A549 (cell line): ENCODE results near the gene PLXND1.

Experiments
- CBX2 ChIP-seq: fragments of 200-600 bp; sonication (generic); IDR thresholded peaks from 2 replicates; pipeline ENCODE4 v1.6.1; 2016; ENCODE audit warnings: low read depth, mild to moderate bottlenecking, borderline replicate concordance
- CEBPB ChIP-seq, 2 experiments: fragments of >200 bp in 1 of 2; sonication (Bioruptor Twin) in 1 of 2; formaldehyde crosslinking in 1 of 2; IDR thresholded peaks; 2 replicates each; pipeline ENCODE4 v1.6.1; 2012 to 2016
- CTCF ChIP-seq: fragments of >200 bp; sonication (Bioruptor Twin); formaldehyde crosslinking; IDR thresholded peaks from 3 replicates; pipeline ENCODE4 v1.5.1; 2016
- E2F6 ChIP-seq: IDR thresholded peaks from 2 replicates; pipeline ENCODE4 v1.6.1; 2012; ENCODE audit warnings: low read depth, borderline replicate concordance
- HDAC2 ChIP-seq: fragments of 200-600 bp; sonication (generic); IDR thresholded peaks from 2 replicates; pipeline ENCODE4 v1.6.1; 2016
- JUN ChIP-seq, 2 experiments: fragments of >200 bp; sonication (Bioruptor Twin); formaldehyde crosslinking; IDR thresholded peaks; 2 replicates in 1 of 2; 3 replicates in 1 of 2; pipeline ENCODE4 v1.6.1; 2016 to 2017
- JUNB ChIP-seq: fragments of >200 bp; sonication (Bioruptor Twin); formaldehyde crosslinking; IDR thresholded peaks from 2 replicates; pipeline ENCODE4 v1.6.1; 2016
- MAZ ChIP-seq: fragments of 150-350 bp; IDR thresholded peaks from 2 replicates; pipeline ENCODE4 v1.6.1; 2014; ENCODE audit warnings: antibody characterized with exemption, low read depth, low read length, borderline replicate concordance
- NFE2L2 ChIP-seq: fragments of 150-350 bp; conservative IDR thresholded peaks from 2 replicates; pipeline ENCODE4 v1.6.1; 2014; ENCODE audit warnings: low read length
- PBX3 ChIP-seq: IDR thresholded peaks from 2 replicates; pipeline ENCODE4 v1.6.1; 2012
- RARB ChIP-seq: fragments of 250-450 bp; sonication (Bioruptor Pico); IDR thresholded peaks from 2 replicates; pipeline ENCODE4 v1.8.0; 2021; ENCODE audit warnings: mild to moderate bottlenecking, moderate library complexity
- RCOR1 ChIP-seq: fragments of 150-350 bp; IDR thresholded peaks from 2 replicates; pipeline ENCODE4 v1.6.1; 2014; ENCODE audit warnings: antibody characterized with exemption, low read length, low read depth

- TF ChIP-seq JUNB (no peak), RARB (no peak), CTCF (no peak), HDAC2 (no peak), CEBPB (IDR thresholded peaks at IDR 0.05) (no peak), NFE2L2 (no peak), CBX2 (no peak), JUN (IDR thresholded peaks at IDR 0.05) (no peak), MAZ (no peak), E2F6 (no peak), PBX3 (no peak), RCOR1 (no peak)
Observed at GRCh38 chr3:129557548-129557894, 49.0 kb downstream of the PLXND1 start.
